Upper lobe of right lung (tissue), 1 donor: Measurements from ENCODE around the gene PPP1R26. TPM values are rescaled to one million over a fixed set of nuclear protein-coding genes. Genes with fewer than 3 reads are reported as not detected.

Experiments
- ATAC-seq: fragments of 200-7000 bp; cut with Tn5 transposase; one replicate; pipeline ENCODE4 v1.9.1; 2020; ENCODE audit warnings: mild to moderate bottlenecking, moderate library complexity
- DNase-seq: peaks from one replicate; pipeline ENCODE4 v3.0.0-alpha.2; 2020
- H3K27ac ChIP-seq: fragments of 200-600 bp; one replicate; pipeline ENCODE4 v1.8.0; 2022
- H3K27me3 ChIP-seq: fragments of 200-600 bp; one replicate; pipeline ENCODE4 v1.8.0; 2022; ENCODE audit warnings: mild to moderate bottlenecking
- H3K36me3 ChIP-seq: fragments of 200-600 bp; one replicate; pipeline ENCODE4 v1.8.0; 2022
- H3K4me1 ChIP-seq: fragments of 200-600 bp; one replicate; pipeline ENCODE4 v1.8.0; 2022
- H3K4me3 ChIP-seq: fragments of 200-600 bp; one replicate; pipeline ENCODE4 v1.8.0; 2022; ENCODE audit warnings: mild to moderate bottlenecking
- H3K9me3 ChIP-seq: fragments of 200-600 bp; one replicate; pipeline ENCODE4 v1.8.0; 2022
- intact Hi-C: fragments of 100-400 bp; cut with DNase I; formaldehyde crosslinking; loops from one replicate; pipeline ENCODE4 v1.11.0; 2022
- total RNA-seq: library from RNA; stranded (reverse); fragmentation: NEBNext Ultra II Directional; extraction: Animal tissue kit (Norgen Biotek cat#: 25700); gene quantifications from one replicate; pipeline ENCODE4 v1.2.1, GENCODE V29; 2021
- TF ChIP-seq, protein P1 (sequence below): fragments of 200-600 bp; IDR thresholded peaks from one replicate; pipeline ENCODE4 v1.8.0; 2022; ENCODE audit warnings: antibody characterized with exemption
- donor health status: DM: no; HTN: yes; CAD: no; lungs with severe emphysema.

The PPP1R26 gene
- total RNA-seq, 1 donor from 2014 or later, result 27.5 TPM

DNA sequence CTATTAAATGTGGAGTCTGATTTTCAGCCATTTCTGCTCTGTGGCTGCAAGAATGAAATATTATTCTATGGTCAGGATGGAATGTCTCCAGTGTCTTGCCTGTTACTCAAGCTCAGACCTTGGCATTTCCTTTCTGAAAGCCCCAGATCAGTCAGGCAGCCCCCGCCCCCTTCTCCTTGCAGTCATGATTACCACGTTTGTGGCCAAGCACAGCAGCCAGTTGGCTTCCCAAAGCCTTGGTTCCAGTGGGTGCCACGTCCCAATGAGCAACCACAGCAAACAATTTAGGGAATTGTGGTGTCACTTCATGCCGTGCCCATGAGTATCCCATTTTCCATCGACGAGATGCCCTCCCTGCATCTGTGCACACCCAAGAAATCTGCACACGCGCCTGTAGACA lies 56.6 kb downstream of the PPP1R26 start:
- TF ChIP-seq, protein P1, sequence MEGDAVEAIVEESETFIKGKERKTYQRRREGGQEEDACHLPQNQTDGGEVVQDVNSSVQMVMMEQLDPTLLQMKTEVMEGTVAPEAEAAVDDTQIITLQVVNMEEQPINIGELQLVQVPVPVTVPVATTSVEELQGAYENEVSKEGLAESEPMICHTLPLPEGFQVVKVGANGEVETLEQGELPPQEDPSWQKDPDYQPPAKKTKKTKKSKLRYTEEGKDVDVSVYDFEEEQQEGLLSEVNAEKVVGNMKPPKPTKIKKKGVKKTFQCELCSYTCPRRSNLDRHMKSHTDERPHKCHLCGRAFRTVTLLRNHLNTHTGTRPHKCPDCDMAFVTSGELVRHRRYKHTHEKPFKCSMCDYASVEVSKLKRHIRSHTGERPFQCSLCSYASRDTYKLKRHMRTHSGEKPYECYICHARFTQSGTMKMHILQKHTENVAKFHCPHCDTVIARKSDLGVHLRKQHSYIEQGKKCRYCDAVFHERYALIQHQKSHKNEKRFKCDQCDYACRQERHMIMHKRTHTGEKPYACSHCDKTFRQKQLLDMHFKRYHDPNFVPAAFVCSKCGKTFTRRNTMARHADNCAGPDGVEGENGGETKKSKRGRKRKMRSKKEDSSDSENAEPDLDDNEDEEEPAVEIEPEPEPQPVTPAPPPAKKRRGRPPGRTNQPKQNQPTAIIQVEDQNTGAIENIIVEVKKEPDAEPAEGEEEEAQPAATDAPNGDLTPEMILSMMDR, result no peak
- H3K36me3 ChIP-seq, result no peaks in the 10 kb centered on the region
- H3K9me3 ChIP-seq, result no peaks in the 10 kb centered on the region
- H3K27ac ChIP-seq, result no peak overlapping the region
- H3K4me1 ChIP-seq, result no peaks in the 10 kb centered on the region
- no peak for DNase-seq
- ATAC-seq, result no peak
- H3K27me3 ChIP-seq, result peaks cover 10% of the 10 kb centered on the region
- intact Hi-C loops, result no loop called here
- H3K4me3 ChIP-seq, result no peak overlapping the region

Other genes with a start within 250 kb of the PPP1R26 start
- gene MRPS2, start 20.9 kb downstream of the PPP1R26 start, total RNA-seq, result 23.0 TPM
- not detected for gene LCN1, start 41.7 kb downstream of the PPP1R26 start, total RNA-seq
- not detected for gene OBP2A, start 66.3 kb downstream of the PPP1R26 start, total RNA-seq
- gene PAEP, start 82.0 kb downstream of the PPP1R26 start, total RNA-seq, result not detected
- gene GLT6D1, start 159.8 kb downstream of the PPP1R26 start, total RNA-seq, result not detected
- not detected for gene LCN9, start 183.5 kb downstream of the PPP1R26 start, total RNA-seq
- gene SOHLH1, start 219.7 kb downstream of the PPP1R26 start, total RNA-seq, result not detected
- gene KCNT1, start 222.4 kb downstream of the PPP1R26 start, total RNA-seq, result 0.29 TPM